GM12878 (cell line): Measurements from ENCODE around the gene UTP11. TPM values are rescaled to one million over a fixed set of nuclear protein-coding genes. Genes with fewer than 3 reads are reported as not detected.
A peak's percentile ranks its signal among the peaks of the same experiment; 100 is the strongest.

Experiments used
- CHD1 ChIP-seq: IDR thresholded peaks from 2 replicates; pipeline ENCODE4 v1.6.1; 2012; ENCODE audit warnings: low read depth, low read length, improper control_type of control experiment
- E2F4 ChIP-seq: IDR thresholded peaks from 2 replicates; pipeline ENCODE4 v1.6.1; 2012; ENCODE audit warnings: low read depth, low read length, improper control_type of control experiment
- GATAD2B ChIP-seq: fragments of 450-650 bp; conservative IDR thresholded peaks from 2 replicates; pipeline ENCODE4 v1.6.1; 2017; ENCODE audit warnings: low read depth, mild to moderate bottlenecking, moderate library complexity
- HCFC1 ChIP-seq: fragments of 150-350 bp; IDR thresholded peaks from 2 replicates; pipeline ENCODE4 v1.6.1; 2014; ENCODE audit warnings: low read length
- HSF1 ChIP-seq: fragments of 150-350 bp; IDR thresholded peaks from 2 replicates; pipeline ENCODE4 v1.6.1; 2014; ENCODE audit warnings: mild to moderate bottlenecking, low read depth, low read length
- JUND ChIP-seq: IDR thresholded peaks from 2 replicates; pipeline ENCODE4 v1.6.1; 2012; ENCODE audit warnings: low read depth, mild to moderate bottlenecking, low read length, improper control_type of control experiment, moderate library complexity
- KDM1A ChIP-seq: fragments of 200-600 bp; sonication (generic); IDR thresholded peaks from 2 replicates; pipeline ENCODE4 v1.6.1; 2016; ENCODE audit warnings: borderline replicate concordance
- KLF5 ChIP-seq: fragments of 450-650 bp; IDR thresholded peaks from 2 replicates; pipeline ENCODE4 v1.6.1; 2014; ENCODE audit warnings: mild to moderate bottlenecking; ENCODE audit not compliant: partially characterized antibody
- MTA2 ChIP-seq: fragments of 450-650 bp; IDR thresholded peaks from 2 replicates; pipeline ENCODE4 v1.6.1; 2016; ENCODE audit warnings: low read depth, mild to moderate bottlenecking, moderate library complexity
- RELB ChIP-seq: fragments of 450-650 bp; IDR thresholded peaks from 2 replicates; pipeline ENCODE4 v1.6.1; 2017; ENCODE audit warnings: low read depth, mild to moderate bottlenecking, moderate library complexity
- REST ChIP-seq: IDR thresholded peaks from 2 replicates; pipeline ENCODE4 v1.6.1; 2012; ENCODE audit warnings: mild to moderate bottlenecking, low read depth, low read length
- RUNX3 ChIP-seq: IDR thresholded peaks from 2 replicates; pipeline ENCODE4 v1.6.1; 2012; ENCODE audit warnings: low read length, inconsistent platforms
- SMC3 ChIP-seq: IDR thresholded peaks from 2 replicates; pipeline ENCODE4 v1.6.1; 2011; ENCODE audit warnings: low read length, improper control_type of control experiment, borderline replicate concordance
- SREBF1 ChIP-seq: IDR thresholded peaks from 2 replicates; pipeline ENCODE4 v1.6.1; 2012; ENCODE audit warnings: mild to moderate bottlenecking, low read length
- SUZ12 ChIP-seq: fragments of 200-600 bp; sonication (generic); IDR thresholded peaks from one replicate; pipeline ENCODE4 v1.6.1; 2018; ENCODE audit warnings: antibody characterized with exemption, mild to moderate bottlenecking; ENCODE audit not compliant: unreplicated experiment
- TARDBP ChIP-seq: IDR thresholded peaks from 2 replicates; pipeline ENCODE4 v1.6.1; 2016; ENCODE audit warnings: borderline replicate concordance
- ZNF24 ChIP-seq: fragments of 450-650 bp; IDR thresholded peaks from 2 replicates; pipeline ENCODE4 v1.6.1; 2017; ENCODE audit warnings: antibody characterized with exemption, mild to moderate bottlenecking
- ZNF687 ChIP-seq: fragments of 450-650 bp; IDR thresholded peaks from 2 replicates; pipeline ENCODE4 v1.6.1; 2017; ENCODE audit warnings: mild to moderate bottlenecking, moderate library complexity
- polyA plus RNA-seq, 11 experiments: library from polyadenylated mRNA; depleted of rRNA in 4 of 11; unstranded in 6 of 11; stranded (reverse) in 5 of 11; fragments of >200 nt; fragmentation: Nextera tagmentation in 4 of 11; fragmentation: Illumina TruSeq in 1 of 11; extraction: Ambion mirVana in 4 of 11; extraction: Trizol in 1 of 11; gene quantifications; 1 replicate in 1 of 11; 2 replicates in 10 of 11; pipeline versions ENCODE4 v1.2.1 to v1.2.3, GENCODE V29; 2011 to 2016; ENCODE audit warnings: inconsistent platforms in 2 of 11, missing spikeins in 2 of 11, low read depth in 1 of 11
- total RNA-seq, 4 experiments: library from RNA; depleted of rRNA in 3 of 4; stranded (reverse); fragments of >200 nt in 3 of 4; fragmentation: Illumina TruSeq in 1 of 4; extraction: Trizol in 1 of 4; gene quantifications; 2 replicates each; pipeline versions ENCODE4 v1.2.1 to v1.2.3, GENCODE V29; 2013 to 2021

Gene UTP11
- total and polyA plus RNA-seq, 10 of the 15 experiments (the other 5 are each of a cell fraction or from before 2014, with no cell fraction given), result 34.5 to 146 (median 64.2) TPM

- TF ChIP-seq JUND, result no peak
- TF ChIP-seq TARDBP, result no peak; the same call in 1 of the 2 replicates
- peak; percentile 94 for TF ChIP-seq RUNX3
- no peak for TF ChIP-seq KDM1A
- TF ChIP-seq ZNF687, result peak; percentile 100
- TF ChIP-seq REST, result no peak
- TF ChIP-seq MTA2, result no peak
- TF ChIP-seq ZNF24, result no peak
- 0 out of 2 replicates have a peak, but pooled peaks have one; percentile 23 for TF ChIP-seq GATAD2B
- TF ChIP-seq KLF5, result peak; percentile 86
- peak; percentile 31; the same call in 1 of the 2 replicates for TF ChIP-seq SREBF1
- no peak for TF ChIP-seq HSF1
- no peak for TF ChIP-seq SMC3
- TF ChIP-seq E2F4, result no peak
- no peak for TF ChIP-seq CHD1
- TF ChIP-seq HCFC1, result peak; percentile 94
- TF ChIP-seq RELB, result no peak; the same call in 1 of the 2 replicates
- TF ChIP-seq SUZ12, result no peak
These were observed at the start of gene UTP11 (continued) for GRCh38 chr1:38012363-38013226.
